ENCODE measurements around the gene LYL1.

LYL1 gene

GRCh38 chr19:13073263-13073662, 29.4 kb downstream of the LYL1 start:
- no peak for DNase-seq (ENCODE audit: low read depth)
- no peak overlapping the region for H3K4me3 ChIP-seq (ENCODE audit: low read depth, low read length)
- no peak for TF ChIP-seq CTCF (IDR thresholded peaks at IDR 0.05; ENCODE audit: low read depth, low read length)
- no peak for TF ChIP-seq MYC (IDR thresholded peaks at IDR 0.05; ENCODE audit: low read depth, low read length)
- no peak for TF ChIP-seq POLR2A (IDR thresholded peaks at IDR 0.05; ENCODE audit: extremely low read depth, insufficient read length)
- no peak for TF ChIP-seq MAX (IDR thresholded peaks at IDR 0.05; ENCODE audit: low read depth, low read length)

- DNase-seq (ENCODE audit: low read depth), result no peak
- TF ChIP-seq POLR2A (IDR thresholded peaks at IDR 0.05; ENCODE audit: extremely low read depth, insufficient read length) (no peak), MAX (IDR thresholded peaks at IDR 0.05; ENCODE audit: low read depth, low read length) (no peak), CTCF (IDR thresholded peaks at IDR 0.05; ENCODE audit: low read depth, low read length) (no peak), MYC (IDR thresholded peaks at IDR 0.05; ENCODE audit: low read depth, low read length) (no peak)
- H3K4me3 ChIP-seq (ENCODE audit: low read depth, low read length), result no peak overlapping the region
Measured at GRCh38 chr19:13072188-13072908, 30.3 kb downstream of the LYL1 start.

- H3K4me3 ChIP-seq (ENCODE audit: low read depth, low read length), result no peak overlapping the region
- no peak for DNase-seq (ENCODE audit: low read depth)
- TF ChIP-seq MYC (IDR thresholded peaks at IDR 0.05; ENCODE audit: low read depth, low read length) (no peak), CTCF (IDR thresholded peaks at IDR 0.05; ENCODE audit: low read depth, low read length) (no peak), POLR2A (IDR thresholded peaks at IDR 0.05; ENCODE audit: extremely low read depth, insufficient read length) (no peak), MAX (IDR thresholded peaks at IDR 0.05; ENCODE audit: low read depth, low read length) (no peak)
Measured at GRCh38 chr19:13071444-13072187, 31.0 kb downstream of the LYL1 start.

- TF ChIP-seq CTCF (IDR thresholded peaks at IDR 0.05; ENCODE audit: low read depth, low read length), result no peak
- DNase-seq (ENCODE audit: low read depth), result no peak
- no peak overlapping the region for H3K4me3 ChIP-seq (ENCODE audit: low read depth, low read length)
Measured at GRCh38 chr19:13070425-13071140, 32.1 kb downstream of the LYL1 start.

- DNase-seq (ENCODE audit: low read depth), result no peak
- TF ChIP-seq CTCF (IDR thresholded peaks at IDR 0.05; ENCODE audit: low read depth, low read length) (no peak), MAX (IDR thresholded peaks at IDR 0.05; ENCODE audit: low read depth, low read length) (no peak), MYC (IDR thresholded peaks at IDR 0.05; ENCODE audit: low read depth, low read length) (no peak), POLR2A (IDR thresholded peaks at IDR 0.05; ENCODE audit: extremely low read depth, insufficient read length) (no peak)
- H3K4me3 ChIP-seq (ENCODE audit: low read depth, low read length), result no peak overlapping the region
Measured at GRCh38 chr19:13069415-13070359, 33.0 kb downstream of the LYL1 start.

Data from NB4 (cell line).